Activated naive CD4-positive, alpha-beta T cell treated with anti-CD3 and anti-CD28 coated beads, Interleukin-2, amount 50 U/mL, for 72 hours (primary cell): ENCODE results near the gene LHX2. TPM values are rescaled to one million over a fixed set of nuclear protein-coding genes. Genes with fewer than 3 reads are reported as not detected.

ENCODE experiments used
- ATAC-seq, 2 donors: fragments of 150-1000 bp; cut with Tn5 transposase; 2 replicates each; pipeline ENCODE4 v1.10.0; 2021; ENCODE audit warnings: mild to moderate bottlenecking in 2 of 2, moderate library complexity in 2 of 2
- DNase-seq, 2 donors: peaks; one replicate each; pipeline ENCODE4 v3.0.0; 2021 to 2022; ENCODE audit warnings: low spot score in 2 of 2
- H3K27ac Mint-ChIP-seq, 2 donors: one replicate each; pipeline ENCODE4 v1.8.0; 2022; ENCODE audit warnings: mild to moderate bottlenecking in 2 of 2, mixed read lengths in 2 of 2
- H3K36me3 Mint-ChIP-seq, 2 donors: one replicate each; pipeline ENCODE4 v1.8.0; 2022; ENCODE audit warnings: mixed read lengths in 2 of 2
- H3K9me3 Mint-ChIP-seq, 2 donors: one replicate each; pipeline ENCODE4 v1.8.0; 2022; ENCODE audit warnings: mixed read lengths in 2 of 2
- total RNA-seq, 2 donors: library from RNA; stranded (reverse); gene quantifications; one replicate each; pipeline ENCODE4 v1.2.3, GENCODE V29; 2022

The LHX2 gene
- total RNA-seq, 2 donors from 2014 or later: not detected

GRCh38 chr9:124035001-124035650 lies 23.6 kb downstream of the LHX2 start:
- DNase-seq (no peak), ATAC-seq (no peak)
- Mint-ChIP-seq H3K36me3 (no peaks in the 10 kb centered on the region), H3K9me3 (no peaks in the 10 kb centered on the region), H3K27ac (no peak overlapping the region)

GRCh38 chr9:124036578-124036977 lies 25.0 kb downstream of the LHX2 start:
- ATAC-seq: no peak
- DNase-seq: no peak
- H3K9me3 Mint-ChIP-seq: no peaks in the 10 kb centered on the region
- no peaks in the 10 kb centered on the region for H3K36me3 Mint-ChIP-seq
- H3K27ac Mint-ChIP-seq: no peak overlapping the region

GRCh38 chr9:124037790-124038189 lies 26.2 kb downstream of the LHX2 start:
- DNase-seq: no peak
- ATAC-seq: no peak
- Mint-ChIP-seq H3K27ac (no peak overlapping the region), H3K9me3 (no peaks in the 10 kb centered on the region), H3K36me3 (no peaks in the 10 kb centered on the region)

DNA sequence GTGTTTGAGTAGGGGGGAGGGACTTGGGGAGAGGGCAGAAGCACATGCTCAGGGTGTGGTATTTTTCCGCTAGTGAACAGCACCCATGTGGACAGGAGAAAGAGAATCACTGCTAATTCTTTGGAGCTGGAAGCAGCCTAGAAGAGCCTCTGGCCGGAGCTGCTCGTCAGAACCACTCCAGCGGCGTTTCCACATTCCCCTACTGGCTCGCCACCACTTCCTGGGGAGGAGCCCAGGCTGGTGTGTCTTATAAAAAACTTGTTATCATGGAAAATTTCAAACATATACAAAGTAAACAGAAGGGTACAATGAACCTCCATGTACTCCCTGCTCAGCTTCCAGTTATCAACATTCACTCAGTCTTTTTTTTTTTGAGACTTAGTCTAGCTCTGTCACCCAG lies 26.7 kb downstream of the LHX2 start:
- H3K27ac Mint-ChIP-seq: no peak overlapping the region
- DNase-seq (no peak), ATAC-seq (no peak)
- H3K36me3 Mint-ChIP-seq: no peaks in the 10 kb centered on the region
- H3K9me3 Mint-ChIP-seq: no peaks in the 10 kb centered on the region

DNA sequence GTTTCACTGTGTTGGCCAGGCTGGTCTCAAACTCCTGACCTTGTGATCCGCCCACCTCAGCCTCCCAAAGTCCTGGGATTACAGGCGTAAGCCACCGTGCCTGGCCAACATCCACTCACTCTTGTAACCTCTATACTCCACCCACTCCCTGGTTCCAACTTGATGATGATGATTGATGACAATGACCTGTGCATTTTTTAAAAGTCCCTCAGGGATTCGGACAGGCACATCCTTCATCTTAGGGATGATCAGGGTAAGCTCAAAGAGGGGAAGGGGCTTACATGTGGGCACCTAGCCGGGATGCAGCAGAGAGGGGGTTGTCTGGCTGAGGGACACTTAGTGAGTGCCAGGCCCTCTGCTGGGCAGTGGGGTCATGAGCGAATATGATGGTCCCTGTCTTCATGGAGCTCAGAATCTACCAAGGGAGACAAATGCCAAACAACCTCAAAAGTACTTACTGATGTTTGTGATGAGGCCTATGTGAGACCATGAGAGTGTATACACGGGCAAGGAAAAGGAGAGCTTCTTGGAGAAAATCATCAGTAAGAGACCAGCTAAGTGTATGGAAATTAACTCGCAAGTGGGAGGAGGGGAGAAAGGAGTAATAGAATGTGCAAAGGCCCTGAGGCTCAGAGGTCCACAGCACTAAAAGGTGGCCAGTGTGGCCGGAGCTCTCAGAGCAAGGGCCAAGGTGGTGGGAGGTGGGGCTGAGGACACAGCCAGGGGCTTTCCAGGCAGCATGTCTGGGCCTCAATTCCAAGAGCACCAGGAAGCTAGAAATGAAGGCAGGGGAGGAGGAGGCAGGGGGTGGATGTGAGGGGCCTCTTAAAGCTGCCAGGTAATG lies 27.4 kb downstream of the LHX2 start:
- DNase-seq (no peak), ATAC-seq (no peak)
- Mint-ChIP-seq H3K9me3 (no peaks in the 10 kb centered on the region), H3K27ac (no peak overlapping the region), H3K36me3 (no peaks in the 10 kb centered on the region)

DNA sequence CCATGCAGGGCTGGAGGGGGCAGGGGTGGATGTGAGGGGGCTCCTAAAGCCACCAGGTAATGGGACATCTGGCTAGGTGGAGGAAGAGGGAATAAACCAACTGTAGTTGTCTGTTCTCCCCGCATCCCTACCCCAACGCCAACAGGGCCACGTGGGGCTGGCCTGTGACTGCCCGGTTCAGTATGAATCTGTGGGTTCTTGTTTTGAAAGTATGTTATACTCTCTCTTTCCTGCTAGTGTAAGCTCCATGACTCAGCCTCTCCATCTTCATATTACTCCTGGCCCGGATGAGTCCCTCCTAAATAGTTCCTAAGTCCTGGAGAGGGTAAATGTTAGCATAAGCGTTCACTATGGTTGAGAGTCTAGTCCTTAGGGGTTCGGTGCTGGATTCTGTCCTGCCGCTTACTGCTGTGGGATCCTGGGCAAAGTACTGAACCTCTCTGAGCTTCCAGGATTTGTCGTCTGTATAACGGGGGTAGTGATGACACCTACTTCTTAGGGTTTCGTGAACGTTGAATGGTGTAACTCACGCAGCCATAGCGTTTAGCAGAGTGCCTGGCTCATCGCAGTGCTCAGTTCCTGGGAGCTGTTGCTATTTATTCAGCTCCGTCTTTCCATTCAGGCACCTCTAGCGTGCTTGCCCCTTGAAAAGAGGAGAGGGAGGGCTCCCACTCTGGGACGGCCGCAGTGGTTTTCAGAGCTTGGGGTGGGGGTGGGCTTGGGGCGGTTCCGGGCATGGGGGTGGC lies 28.8 kb downstream of the LHX2 start:
- H3K27ac Mint-ChIP-seq: no peak overlapping the region
- H3K36me3 Mint-ChIP-seq: no peaks in the 10 kb centered on the region
- ATAC-seq (peak; percentile 71 to 76), DNase-seq (no peak)
- H3K9me3 Mint-ChIP-seq: no peaks in the 10 kb centered on the region

DNA sequence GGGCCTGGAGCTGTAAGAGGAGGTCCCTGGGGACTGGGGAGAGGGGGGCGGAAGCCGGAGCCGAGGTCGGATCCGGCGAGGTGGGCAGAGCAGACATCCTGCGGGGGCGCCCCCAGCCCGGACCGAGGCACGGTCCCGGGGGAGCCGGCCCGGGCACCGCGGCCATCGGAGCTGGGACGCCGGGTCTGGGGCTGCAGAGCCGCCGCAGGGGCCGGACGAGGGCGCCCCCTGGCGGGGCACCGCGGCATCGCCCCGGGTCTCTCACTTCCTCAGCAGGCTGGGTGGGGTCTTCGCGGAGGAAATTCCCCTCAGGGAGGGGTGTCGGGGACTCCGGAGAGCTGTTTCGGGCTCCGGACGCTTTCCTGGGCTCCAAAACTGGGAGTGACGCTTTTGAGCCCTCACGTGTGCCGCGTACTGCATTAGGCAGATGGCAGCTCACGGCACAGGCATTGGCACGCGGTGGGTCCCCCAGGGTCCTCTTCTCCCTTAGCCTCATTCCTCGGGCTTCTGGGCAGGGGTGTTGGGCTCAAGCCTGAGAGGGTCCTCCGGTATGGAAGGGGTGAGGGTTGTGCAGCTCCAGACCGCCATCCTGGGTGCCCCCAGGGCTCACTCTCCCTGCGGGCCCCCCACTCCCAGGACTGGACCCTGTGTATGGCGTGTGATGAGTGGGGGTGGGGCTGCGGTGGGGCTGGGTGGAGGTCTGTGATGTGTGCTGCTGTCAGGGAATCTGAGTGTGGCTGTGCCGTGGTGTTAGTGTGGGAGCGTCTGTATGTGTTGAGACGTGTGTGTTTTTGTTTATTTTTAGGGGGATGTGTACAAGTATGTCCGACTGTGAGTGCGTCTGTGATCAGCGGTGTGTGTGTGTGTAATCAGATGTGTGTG lies 29.6 kb downstream of the LHX2 start:
- Mint-ChIP-seq H3K9me3 (no peaks in the 10 kb centered on the region), H3K36me3 (no peaks in the 10 kb centered on the region), H3K27ac (no peak overlapping the region)
- ATAC-seq: peak; percentile 57 to 61
- DNase-seq: peak in 1 of 2 donors; percentile 70

GRCh38 chr9:124041817-124042116 lies 30.2 kb downstream of the LHX2 start:
- ATAC-seq: no peak
- no peak for DNase-seq
- Mint-ChIP-seq H3K27ac (no peak overlapping the region), H3K36me3 (no peaks in the 10 kb centered on the region), H3K9me3 (no peaks in the 10 kb centered on the region)

- Mint-ChIP-seq H3K9me3 (no peaks in the 10 kb centered on the region), H3K27ac (no peak overlapping the region), H3K36me3 (no peaks in the 10 kb centered on the region)
- DNase-seq: no peak
- no peak for ATAC-seq
These were observed 30.7 kb downstream of the LHX2 start for GRCh38 chr9:124042201-124042721.

DNA sequence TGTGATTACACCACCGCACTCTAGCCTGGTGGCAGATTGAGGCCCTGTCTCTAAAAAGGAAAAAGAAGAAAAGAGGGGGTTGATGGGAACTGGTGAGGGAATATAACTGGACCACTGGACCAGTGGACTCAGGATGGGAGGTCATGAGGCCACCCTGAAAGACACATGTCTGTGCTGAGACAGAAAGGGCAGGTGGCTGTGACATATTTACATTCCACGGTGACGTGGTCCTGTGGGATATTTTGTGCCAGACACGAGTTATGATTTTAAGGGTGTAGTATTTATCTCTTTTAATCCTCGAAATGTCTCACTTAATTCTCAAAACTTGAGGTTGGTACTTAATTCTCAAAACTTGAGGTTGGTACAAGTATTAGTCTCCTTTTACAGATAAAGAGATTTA lies 32.9 kb downstream of the LHX2 start:
- Mint-ChIP-seq H3K36me3 (no peaks in the 10 kb centered on the region), H3K27ac (no peak overlapping the region), H3K9me3 (no peaks in the 10 kb centered on the region)
- DNase-seq (no peak), ATAC-seq (no peak)

- Mint-ChIP-seq H3K27ac (no peak overlapping the region), H3K36me3 (no peaks in the 10 kb centered on the region), H3K9me3 (no peaks in the 10 kb centered on the region)
- peak in 1 of 2 donors; percentile 32 for ATAC-seq
- no peak for DNase-seq
These were observed 33.7 kb downstream of the LHX2 start for GRCh38 chr9:124045076-124045829.

DNA sequence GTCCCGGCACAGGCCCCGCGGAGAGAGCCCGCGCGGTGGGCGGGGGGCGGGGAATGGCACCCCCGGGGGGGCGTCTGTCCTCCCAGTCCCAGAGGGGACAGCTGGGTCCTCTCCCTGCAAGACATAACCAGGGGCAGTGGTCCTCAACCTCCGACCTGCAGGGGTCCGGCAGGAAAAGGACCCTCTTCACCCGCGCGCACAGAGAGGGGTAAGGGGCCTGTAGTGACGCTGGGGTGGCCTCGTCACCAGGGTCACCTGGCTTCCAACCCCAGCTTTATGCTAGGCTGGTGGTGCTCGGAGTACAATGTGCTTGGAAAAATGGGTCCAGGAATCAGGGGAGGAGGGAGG lies 34.2 kb downstream of the LHX2 start:
- ATAC-seq (no peak), DNase-seq (no peak)
- Mint-ChIP-seq H3K27ac (no peak overlapping the region), H3K9me3 (no peaks in the 10 kb centered on the region), H3K36me3 (no peaks in the 10 kb centered on the region)

GRCh38 chr9:124046189-124046588 lies 34.6 kb downstream of the LHX2 start:
- no peak overlapping the region for H3K27ac Mint-ChIP-seq
- H3K36me3 Mint-ChIP-seq: no peaks in the 10 kb centered on the region
- no peak for DNase-seq
- no peaks in the 10 kb centered on the region for H3K9me3 Mint-ChIP-seq
- ATAC-seq: no peak

- Mint-ChIP-seq H3K27ac (no peak overlapping the region), H3K36me3 (no peaks in the 10 kb centered on the region), H3K9me3 (no peaks in the 10 kb centered on the region)
- DNase-seq (no peak), ATAC-seq (no peak)
These were observed 35.7 kb downstream of the LHX2 start for GRCh38 chr9:124047251-124047672.

GRCh38 chr9:124050955-124051354 lies 39.4 kb downstream of the LHX2 start:
- H3K9me3 Mint-ChIP-seq: peaks cover 0 to 7% of the 10 kb centered on the region in 2 donors
- DNase-seq (no peak), ATAC-seq (no peak)
- H3K36me3 Mint-ChIP-seq: no peaks in the 10 kb centered on the region
- no peak overlapping the region for H3K27ac Mint-ChIP-seq

DNA sequence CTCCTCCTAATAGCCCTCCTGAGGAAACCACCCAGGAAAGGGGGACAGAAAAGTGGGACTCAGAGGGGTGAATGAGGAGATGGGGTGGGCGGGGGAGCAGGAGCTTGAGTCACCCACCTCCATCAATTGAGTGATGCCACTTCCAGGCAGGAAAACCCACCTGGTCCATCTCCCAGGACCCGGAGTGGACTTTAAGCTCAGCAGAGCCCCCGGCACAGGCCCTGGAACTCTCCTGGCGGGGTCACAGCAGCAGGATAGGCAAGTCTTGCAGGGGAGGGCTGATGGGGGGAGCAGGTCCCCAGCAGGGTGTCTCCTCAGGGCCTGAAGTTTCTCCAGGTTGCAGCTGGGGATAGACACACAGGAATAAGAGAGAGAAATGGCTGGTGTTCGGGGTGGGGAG lies 40.8 kb downstream of the LHX2 start:
- no peaks in the 10 kb centered on the region for H3K36me3 Mint-ChIP-seq
- ATAC-seq (no peak), DNase-seq (no peak)
- H3K27ac Mint-ChIP-seq: no peak overlapping the region
- H3K9me3 Mint-ChIP-seq: peaks cover 0 to 7% of the 10 kb centered on the region in 2 donors
